Activated naive CD8-positive, alpha-beta T cell treated with anti-CD3 and anti-CD28 coated beads, Interleukin-2, amount 10 ng/mL, durations not matched to agents 7 days and 5 days (primary cell): ENCODE results near the gene FBXL2. TPM values are rescaled to one million over a fixed set of nuclear protein-coding genes. Genes with fewer than 3 reads are reported as not detected.

Experiments
- ATAC-seq: fragments of 150-1000 bp; cut with Tn5 transposase; one replicate; pipeline ENCODE4 v1.10.0; 2021; ENCODE audit warnings: low read depth, moderate library complexity
- POLR2A ChIA-PET: fragments of 350-600 bp; sonication (Branson Sonifier 250); formaldehyde crosslinking; loops from one replicate; lab custom pipeline; 2021; ENCODE audit warnings: antibody characterized with exemption; lab: Charles Lee
- DNase-seq: peaks from one replicate; pipeline ENCODE4 v3.0.0; 2021
- H3K27ac Mint-ChIP-seq: one replicate; pipeline ENCODE4 v1.8.0; 2022; ENCODE audit warnings: mild to moderate bottlenecking, mixed read lengths
- H3K27me3 Mint-ChIP-seq: one replicate; pipeline ENCODE4 v1.8.0; 2022; ENCODE audit warnings: mild to moderate bottlenecking, moderate library complexity, mixed read lengths
- H3K36me3 Mint-ChIP-seq: one replicate; pipeline ENCODE4 v1.8.0; 2021; ENCODE audit warnings: mild to moderate bottlenecking, mixed read lengths
- H3K4me1 Mint-ChIP-seq: one replicate; pipeline ENCODE4 v1.8.0; 2021; ENCODE audit warnings: mixed read lengths
- H3K4me3 Mint-ChIP-seq: one replicate; pipeline ENCODE4 v1.8.0; 2022; ENCODE audit warnings: mild to moderate bottlenecking, moderate library complexity, mixed read lengths
- H3K9me3 Mint-ChIP-seq: one replicate; pipeline ENCODE4 v1.8.0; 2021; ENCODE audit warnings: mixed read lengths
- total RNA-seq, 2 experiments: library from RNA; stranded (reverse); gene quantifications; one replicate each; pipeline ENCODE4 v1.2.3, GENCODE V29; 2021

The FBXL2 gene
- total RNA-seq, 2 experiments from 2014 or later = not detected

GRCh38 chr3:33271324-33271723 is 5.9 kb upstream of the FBXL2 start:
- no peak for DNase-seq
- POLR2A ChIA-PET = no interaction called here
- H3K27ac Mint-ChIP-seq = no peak overlapping the region
- no peaks in the 10 kb centered on the region for H3K36me3 Mint-ChIP-seq
- H3K4me3 Mint-ChIP-seq = no peak overlapping the region
- no peak for ATAC-seq
- H3K27me3 Mint-ChIP-seq = peaks cover 18% of the 10 kb centered on the region
- H3K4me1 Mint-ChIP-seq = no peaks in the 10 kb centered on the region
- no peaks in the 10 kb centered on the region for H3K9me3 Mint-ChIP-seq

- Mint-ChIP-seq H3K27me3 (peaks cover 34% of the 10 kb centered on the region), H3K36me3 (no peaks in the 10 kb centered on the region), H3K9me3 (no peaks in the 10 kb centered on the region), H3K4me1 (no peaks in the 10 kb centered on the region), H3K27ac (no peak overlapping the region), H3K4me3 (no peak overlapping the region)
- POLR2A ChIA-PET = no interaction called here
- DNase-seq = no peak
- no peak for ATAC-seq
Measured at GRCh38 chr3:33273628-33274027, 3.6 kb upstream of the FBXL2 start.

- no peak for ATAC-seq
- H3K4me1 Mint-ChIP-seq = no peaks in the 10 kb centered on the region
- no peaks in the 10 kb centered on the region for H3K36me3 Mint-ChIP-seq
- no peak overlapping the region for H3K4me3 Mint-ChIP-seq
- no peaks in the 10 kb centered on the region for H3K9me3 Mint-ChIP-seq
- no peak overlapping the region for H3K27ac Mint-ChIP-seq
- DNase-seq = no peak
- POLR2A ChIA-PET = no interaction called here
- H3K27me3 Mint-ChIP-seq = peaks cover 45% of the 10 kb centered on the region
Measured at GRCh38 chr3:33278163-33278562, 921 bp downstream of the FBXL2 start.

GRCh38 chr3:33287672-33288282 is 10.5 kb downstream of the FBXL2 start:
- no peak for DNase-seq
- no peaks in the 10 kb centered on the region for H3K36me3 Mint-ChIP-seq
- peaks cover 7% of the 10 kb centered on the region for H3K9me3 Mint-ChIP-seq
- POLR2A ChIA-PET = no interaction called here
- no peak overlapping the region for H3K4me3 Mint-ChIP-seq
- no peak overlapping the region for H3K27ac Mint-ChIP-seq
- peaks cover 15% of the 10 kb centered on the region for H3K27me3 Mint-ChIP-seq
- no peaks in the 10 kb centered on the region for H3K4me1 Mint-ChIP-seq
- no peak for ATAC-seq

- Mint-ChIP-seq H3K27me3 (peaks cover 6% of the 10 kb centered on the region), H3K9me3 (no peaks in the 10 kb centered on the region), H3K27ac (no peak overlapping the region), H3K36me3 (no peaks in the 10 kb centered on the region), H3K4me3 (no peak overlapping the region), H3K4me1 (no peaks in the 10 kb centered on the region)
- DNase-seq (no peak), ATAC-seq (no peak)
- POLR2A ChIA-PET = no interaction called here
Measured at GRCh38 chr3:33299395-33300081, 22.3 kb downstream of the FBXL2 start.

- Mint-ChIP-seq H3K36me3 (no peaks in the 10 kb centered on the region), H3K27me3 (peaks cover 20% of the 10 kb centered on the region), H3K4me3 (no peak overlapping the region), H3K27ac (no peak overlapping the region), H3K4me1 (no peaks in the 10 kb centered on the region), H3K9me3 (peaks cover 4% of the 10 kb centered on the region)
- POLR2A ChIA-PET = no interaction called here
- ATAC-seq = no peak
- DNase-seq = no peak
Measured at GRCh38 chr3:33312361-33312760, 35.1 kb downstream of the FBXL2 start.

GRCh38 chr3:33313331-33313730 is 36.1 kb downstream of the FBXL2 start:
- peaks cover 24% of the 10 kb centered on the region for H3K27me3 Mint-ChIP-seq
- POLR2A ChIA-PET = no interaction called here
- peaks cover 4% of the 10 kb centered on the region for H3K9me3 Mint-ChIP-seq
- ATAC-seq (no peak), DNase-seq (no peak)
- no peaks in the 10 kb centered on the region for H3K36me3 Mint-ChIP-seq
- H3K27ac Mint-ChIP-seq = no peak overlapping the region
- H3K4me3 Mint-ChIP-seq = no peak overlapping the region
- peaks cover 1% of the 10 kb centered on the region for H3K4me1 Mint-ChIP-seq

GRCh38 chr3:33314993-33315392 is 37.8 kb downstream of the FBXL2 start:
- no peak for DNase-seq
- peaks cover 25% of the 10 kb centered on the region for H3K27me3 Mint-ChIP-seq
- no peaks in the 10 kb centered on the region for H3K36me3 Mint-ChIP-seq
- ATAC-seq = no peak
- peaks cover 4% of the 10 kb centered on the region for H3K9me3 Mint-ChIP-seq
- POLR2A ChIA-PET = no interaction called here
- no peak overlapping the region for H3K27ac Mint-ChIP-seq
- peaks cover 1% of the 10 kb centered on the region for H3K4me1 Mint-ChIP-seq
- H3K4me3 Mint-ChIP-seq = no peak overlapping the region

GRCh38 chr3:33315826-33316225 is 38.6 kb downstream of the FBXL2 start:
- H3K27me3 Mint-ChIP-seq = peaks cover 25% of the 10 kb centered on the region
- peaks cover 4% of the 10 kb centered on the region for H3K9me3 Mint-ChIP-seq
- no peak overlapping the region for H3K4me3 Mint-ChIP-seq
- H3K27ac Mint-ChIP-seq = no peak overlapping the region
- no peaks in the 10 kb centered on the region for H3K36me3 Mint-ChIP-seq
- H3K4me1 Mint-ChIP-seq = peaks cover 1% of the 10 kb centered on the region
- DNase-seq = no peak
- POLR2A ChIA-PET = no interaction called here
- no peak for ATAC-seq

- DNase-seq (no peak), ATAC-seq (no peak)
- Mint-ChIP-seq H3K27ac (no peak overlapping the region), H3K4me3 (no peak overlapping the region), H3K9me3 (no peaks in the 10 kb centered on the region), H3K36me3 (no peaks in the 10 kb centered on the region), H3K27me3 (peaks cover 24% of the 10 kb centered on the region), H3K4me1 (peaks cover 1% of the 10 kb centered on the region)
- POLR2A ChIA-PET = no interaction called here
Measured at GRCh38 chr3:33317963-33318709, 40.9 kb downstream of the FBXL2 start.

GRCh38 chr3:33318710-33319380 is 41.6 kb downstream of the FBXL2 start:
- ATAC-seq (no peak), DNase-seq (no peak)
- H3K4me3 Mint-ChIP-seq = no peak overlapping the region
- peaks cover 1% of the 10 kb centered on the region for H3K4me1 Mint-ChIP-seq
- POLR2A ChIA-PET = no interaction called here
- no peak overlapping the region for H3K27ac Mint-ChIP-seq
- H3K9me3 Mint-ChIP-seq = no peaks in the 10 kb centered on the region
- H3K36me3 Mint-ChIP-seq = no peaks in the 10 kb centered on the region
- peaks cover 22% of the 10 kb centered on the region for H3K27me3 Mint-ChIP-seq

GRCh38 chr3:33322412-33322811 is 45.2 kb downstream of the FBXL2 start:
- ATAC-seq (no peak), DNase-seq (no peak)
- H3K4me3 Mint-ChIP-seq = no peak overlapping the region
- POLR2A ChIA-PET = no interaction called here
- peaks cover 26% of the 10 kb centered on the region for H3K27me3 Mint-ChIP-seq
- H3K36me3 Mint-ChIP-seq = no peaks in the 10 kb centered on the region
- peaks cover 2% of the 10 kb centered on the region for H3K9me3 Mint-ChIP-seq
- peaks cover 1% of the 10 kb centered on the region for H3K4me1 Mint-ChIP-seq
- H3K27ac Mint-ChIP-seq = no peak overlapping the region

- peaks cover 3% of the 10 kb centered on the region for H3K36me3 Mint-ChIP-seq
- H3K27ac Mint-ChIP-seq = no peak overlapping the region
- H3K27me3 Mint-ChIP-seq = peaks cover 11% of the 10 kb centered on the region
- POLR2A ChIA-PET = no interaction called here
- no peak for DNase-seq
- no peak overlapping the region for H3K4me3 Mint-ChIP-seq
- no peak for ATAC-seq
- peaks cover 4% of the 10 kb centered on the region for H3K9me3 Mint-ChIP-seq
- H3K4me1 Mint-ChIP-seq = no peaks in the 10 kb centered on the region
Measured at GRCh38 chr3:33331414-33331813, 54.2 kb downstream of the FBXL2 start.
